GM19397 (cell line): ENCODE data around the gene ZNF280A.
"Not testable (repeated sequence)": the region's sequence is repeated elsewhere in the genome, so short reads cannot be mapped to it uniquely, and the experiment has no call there.

Experiments used
- ATAC-seq: cut with Tn5 transposase; IDR thresholded peaks from one replicate; pipeline ENCODE4 v1.9.1; 2021; ENCODE audit warnings: mild to moderate bottlenecking, moderate library complexity; ENCODE audit not compliant: unreplicated experiment

Gene ZNF280A

DNA sequence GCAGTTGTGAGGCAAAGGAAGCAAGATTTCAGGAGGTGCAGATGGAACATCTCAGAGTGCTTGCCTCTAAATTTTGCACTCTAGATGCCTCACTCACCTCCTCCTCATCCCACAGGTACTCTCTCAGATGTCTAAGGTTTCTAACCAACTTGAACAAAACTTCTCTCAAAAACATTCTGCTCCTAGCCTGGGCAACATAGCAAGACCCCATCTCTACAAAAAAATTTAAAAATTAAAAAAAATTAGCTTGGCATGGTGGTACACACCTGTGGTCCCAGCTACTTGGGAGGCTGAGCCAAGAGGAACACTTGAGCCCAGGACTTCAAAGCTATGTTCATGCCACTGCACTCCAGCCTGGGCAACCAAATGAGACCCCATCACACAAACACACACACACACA lies 4.2 kb downstream of the ZNF280A start:
- no peak for ATAC-seq

DNA sequence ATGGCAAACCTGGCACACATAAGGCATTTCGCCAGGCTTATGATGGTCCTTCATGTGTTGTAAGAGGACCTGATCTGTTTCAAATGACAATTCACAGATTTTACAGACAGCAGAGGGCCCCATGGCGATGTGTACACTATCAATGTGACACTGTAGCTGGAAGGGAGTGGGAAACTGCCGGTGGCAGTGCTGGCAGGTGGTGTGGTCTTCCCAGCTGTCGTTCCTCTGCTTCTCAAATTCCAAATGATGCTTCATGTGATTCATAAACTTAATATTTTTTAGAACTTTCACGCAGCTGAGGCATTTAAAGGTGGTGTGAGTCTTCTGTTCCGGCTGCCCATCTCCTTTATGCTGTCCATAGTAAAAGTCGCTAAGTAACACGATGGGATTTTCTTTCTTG lies 5.6 kb downstream of the ZNF280A start:
- ATAC-seq = not testable (repeated sequence)

GRCh38 chr22:22513619-22514018 lies 6.5 kb downstream of the ZNF280A start:
- no peak for ATAC-seq

DNA sequence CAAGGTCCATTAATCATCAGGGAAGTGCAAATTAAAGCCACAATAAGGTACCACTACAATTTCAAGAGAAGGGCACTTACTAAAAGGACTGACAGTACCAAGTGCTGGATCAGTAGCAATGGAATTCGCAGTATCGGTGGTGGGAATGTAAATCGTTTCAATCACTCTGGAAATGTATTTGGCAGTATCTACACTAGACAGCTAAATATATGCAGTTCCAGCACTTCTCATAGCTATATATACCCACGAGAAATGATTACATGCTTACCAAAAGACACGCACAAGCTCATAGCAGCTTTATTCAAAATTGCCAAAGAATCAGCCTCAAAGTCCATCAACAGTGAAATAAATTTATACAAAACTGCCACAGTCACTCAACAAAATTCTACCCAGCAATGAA lies 7.1 kb downstream of the ZNF280A start:
- ATAC-seq = no peak

DNA sequence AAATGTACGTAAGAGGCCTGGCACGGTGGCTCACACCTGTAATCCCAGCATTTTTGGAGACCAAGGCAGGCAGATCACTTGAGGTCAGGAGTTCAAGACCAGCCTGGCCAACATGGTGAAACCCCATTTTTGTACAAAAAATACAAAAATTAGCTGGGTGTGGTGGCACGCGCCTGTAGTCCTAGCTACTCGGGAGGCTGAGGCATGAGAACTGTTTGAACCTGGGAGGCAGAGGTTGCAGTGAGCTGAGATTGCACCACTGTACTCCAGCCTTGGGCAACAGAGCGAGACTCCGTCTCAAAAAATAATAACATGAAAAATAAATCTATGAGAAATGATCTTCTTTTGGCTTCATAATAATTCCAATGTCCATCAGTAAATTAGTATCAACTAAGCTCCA lies 9.2 kb downstream of the ZNF280A start:
- ATAC-seq = not testable (repeated sequence)

- ATAC-seq = not testable (repeated sequence)
These were observed 10.2 kb downstream of the ZNF280A start for GRCh38 chr22:22509912-22510311.

GRCh38 chr22:22508274-22509176 lies 11.5 kb downstream of the ZNF280A start, which contains the start of gene ZNF280B:
TSS of gene ZNF280B (minus strand) at chr22:22508742. CDS start at chr22:22489398, 19,344 bp downstream.
- peak; percentile 89 for ATAC-seq

DNA sequence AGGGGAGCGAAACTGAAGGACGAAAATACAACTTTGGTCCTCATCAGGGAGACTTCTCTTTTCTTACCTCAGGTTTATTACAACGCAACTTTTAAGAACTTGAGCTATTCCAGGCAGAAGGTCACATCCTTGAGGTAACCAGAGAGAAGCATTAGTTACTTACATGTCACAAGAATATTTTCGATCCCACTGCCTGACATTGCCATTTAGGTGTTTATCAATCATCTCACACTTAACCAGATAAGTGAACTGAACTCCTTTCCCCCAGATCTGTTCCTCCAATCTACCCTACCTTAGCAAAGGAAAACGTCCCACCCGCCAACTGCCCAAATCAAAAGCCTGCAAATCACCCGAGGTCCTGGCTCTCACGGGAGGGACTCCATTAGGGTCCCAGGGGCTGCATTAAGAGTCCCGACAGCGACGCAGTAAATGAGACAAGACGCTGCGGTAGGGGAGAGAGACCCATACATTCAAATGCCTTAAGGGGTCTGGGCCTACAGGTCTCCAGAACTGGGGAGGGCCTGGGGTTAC lies 12.3 kb downstream of the ZNF280A start:
- ATAC-seq = no peak

DNA sequence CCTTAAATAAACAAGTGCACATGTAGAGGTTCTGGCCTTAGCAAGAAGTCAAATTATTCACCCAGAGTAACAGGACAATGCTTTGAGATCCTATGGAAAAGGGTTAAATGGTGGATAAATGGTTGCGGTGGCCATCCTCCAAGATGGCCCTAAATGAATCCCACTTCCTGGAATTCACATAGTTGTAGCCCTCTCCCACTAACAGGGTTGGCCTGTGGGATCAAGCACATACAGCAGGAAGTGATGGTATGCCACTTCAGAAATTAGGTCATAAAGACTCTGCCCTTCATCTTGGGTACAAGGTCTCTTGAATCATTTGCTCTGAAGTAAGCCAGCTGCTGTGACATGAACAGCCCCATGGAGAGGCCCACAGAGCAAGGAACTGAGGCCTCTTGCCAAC lies 13.3 kb downstream of the ZNF280A start:
- ATAC-seq = no peak

DNA sequence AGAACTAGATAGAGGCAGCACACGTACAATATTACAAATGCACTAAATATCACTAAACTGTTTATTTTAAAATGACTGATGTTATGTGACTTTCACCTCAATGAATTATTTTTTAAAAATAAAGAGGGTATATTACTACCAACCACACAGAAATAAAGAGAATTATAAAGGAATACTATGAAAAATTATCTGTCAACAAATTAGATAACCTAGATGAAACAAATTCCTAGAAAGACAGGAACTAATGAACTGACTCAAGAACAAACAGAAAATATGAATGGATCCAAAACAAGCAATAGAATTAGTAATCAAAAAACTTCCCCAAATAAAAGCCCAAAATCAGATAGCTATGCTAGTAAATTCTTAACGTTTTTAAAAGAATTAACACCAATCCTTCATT lies 21.8 kb downstream of the ZNF280A start:
- ATAC-seq = no peak

GRCh38 chr22:22491589-22491988 lies 28.5 kb downstream of the ZNF280A start:
- not testable (repeated sequence) for ATAC-seq

DNA sequence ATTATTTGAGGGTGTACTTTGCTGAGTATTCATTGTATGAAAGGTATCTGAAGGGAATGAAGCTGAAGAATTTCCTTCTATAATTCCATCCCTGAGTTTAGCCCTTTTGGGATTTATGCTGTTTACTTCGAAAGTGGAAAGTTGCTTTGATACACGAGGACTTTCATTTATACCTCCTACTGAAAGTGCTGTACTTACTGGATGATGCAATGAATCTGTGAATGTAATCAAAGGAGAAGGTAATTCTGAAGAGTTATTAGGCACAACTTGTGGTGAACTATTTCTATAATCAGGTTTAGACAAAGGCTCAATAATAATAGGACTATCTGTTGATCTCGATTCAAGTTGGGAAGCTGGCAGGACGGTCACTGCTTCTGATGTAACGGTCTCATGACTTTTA lies 31.3 kb downstream of the ZNF280A start:
- ATAC-seq = no peak

- ATAC-seq = no peak
These were observed 32.0 kb downstream of the ZNF280A start for GRCh38 chr22:22487869-22488597.

DNA sequence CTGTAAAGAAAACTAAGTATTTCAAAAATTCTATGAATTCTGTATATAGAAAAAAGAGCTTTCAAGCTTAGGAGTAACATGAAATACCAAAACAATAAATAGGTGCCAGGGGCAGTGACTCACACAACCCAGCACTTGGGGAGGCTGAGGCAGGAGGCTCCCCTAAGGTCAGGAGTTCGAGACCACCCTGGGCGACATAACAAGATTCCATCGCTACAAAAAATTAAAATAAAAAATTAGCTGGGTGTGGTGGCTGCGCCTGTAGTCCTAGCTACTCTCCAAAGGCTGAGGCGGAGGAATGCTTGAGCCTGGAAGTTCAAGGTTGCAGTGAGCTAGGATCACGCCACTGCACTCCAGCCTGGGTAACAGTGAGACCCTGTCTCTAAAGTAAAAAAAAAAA lies 33.0 kb downstream of the ZNF280A start:
- no peak for ATAC-seq

DNA sequence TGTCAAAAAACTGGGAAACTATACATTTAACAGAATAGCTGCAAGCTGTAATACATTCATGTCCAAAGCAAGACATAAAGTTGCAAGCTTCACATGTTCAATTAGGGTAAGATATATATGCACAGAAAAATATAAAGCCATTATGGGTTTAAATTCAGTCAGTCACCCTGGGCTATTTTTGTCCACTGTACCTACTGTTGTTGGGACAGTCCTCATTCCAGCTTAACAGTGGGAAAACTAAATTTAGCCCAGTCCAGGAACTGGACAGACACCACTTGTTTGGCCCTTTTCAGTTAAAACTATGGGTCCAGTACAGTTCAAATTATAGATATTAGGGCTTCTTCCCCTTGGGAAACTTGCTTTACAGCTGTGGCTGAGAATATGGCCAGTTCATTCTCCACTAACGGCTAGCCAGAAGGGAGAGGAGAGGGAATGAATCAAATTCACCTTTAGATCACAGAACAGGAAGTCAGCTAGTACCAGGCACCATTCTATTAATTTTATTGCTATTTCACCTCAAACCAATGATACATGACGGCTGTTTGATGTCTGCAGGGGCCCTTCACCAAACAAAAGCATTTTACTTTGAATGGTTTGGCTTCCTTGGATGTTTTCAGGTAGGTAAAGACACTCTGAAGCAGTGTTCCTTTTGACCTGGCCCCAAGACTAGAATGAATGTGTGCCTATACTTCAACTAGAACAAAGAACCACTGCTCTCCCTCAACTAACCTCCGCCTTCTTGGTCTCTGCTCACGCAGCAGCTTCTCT lies 33.8 kb downstream of the ZNF280A start:
- no peak for ATAC-seq

- ATAC-seq = no peak
These were observed 34.5 kb downstream of the ZNF280A start for GRCh38 chr22:22485524-22485923.

DNA sequence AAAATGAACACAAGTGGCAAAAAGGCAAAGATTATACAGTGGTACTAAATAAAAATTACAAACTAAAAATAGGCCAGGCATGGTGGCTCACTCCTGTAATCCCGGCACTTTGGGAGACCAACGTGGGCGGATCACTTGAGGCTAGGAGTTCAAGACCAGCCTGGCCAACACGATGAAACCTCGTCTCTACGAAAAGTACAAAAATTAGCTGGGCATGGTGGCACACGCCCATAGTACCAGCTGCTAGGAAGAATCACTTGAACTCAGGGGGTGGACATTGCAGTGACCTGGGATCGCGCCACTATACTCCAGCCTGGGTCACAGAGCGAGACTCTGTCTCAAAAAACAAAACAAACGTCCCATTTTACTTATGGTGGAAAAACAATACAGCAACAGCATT lies 36.0 kb downstream of the ZNF280A start:
- no peak for ATAC-seq

DNA sequence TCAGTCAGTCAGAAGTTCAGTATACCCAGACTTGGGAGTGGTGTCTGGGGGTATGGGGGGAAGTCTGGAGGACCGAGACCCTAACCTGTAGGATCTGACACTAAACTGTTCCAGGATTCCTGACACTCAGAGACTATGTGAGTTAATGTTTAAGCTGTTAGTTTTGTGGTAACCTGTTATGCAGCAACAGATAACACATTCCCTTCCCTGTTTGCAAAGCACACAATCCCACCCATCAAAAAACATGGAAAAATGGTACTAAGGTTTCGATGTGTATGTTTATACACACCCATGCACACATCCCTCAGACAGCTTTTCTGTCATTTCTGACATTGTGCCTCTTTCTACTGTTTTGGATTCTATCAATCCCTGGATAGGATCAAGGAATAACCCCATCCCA lies 39.1 kb downstream of the ZNF280A start:
- no peak for ATAC-seq

DNA sequence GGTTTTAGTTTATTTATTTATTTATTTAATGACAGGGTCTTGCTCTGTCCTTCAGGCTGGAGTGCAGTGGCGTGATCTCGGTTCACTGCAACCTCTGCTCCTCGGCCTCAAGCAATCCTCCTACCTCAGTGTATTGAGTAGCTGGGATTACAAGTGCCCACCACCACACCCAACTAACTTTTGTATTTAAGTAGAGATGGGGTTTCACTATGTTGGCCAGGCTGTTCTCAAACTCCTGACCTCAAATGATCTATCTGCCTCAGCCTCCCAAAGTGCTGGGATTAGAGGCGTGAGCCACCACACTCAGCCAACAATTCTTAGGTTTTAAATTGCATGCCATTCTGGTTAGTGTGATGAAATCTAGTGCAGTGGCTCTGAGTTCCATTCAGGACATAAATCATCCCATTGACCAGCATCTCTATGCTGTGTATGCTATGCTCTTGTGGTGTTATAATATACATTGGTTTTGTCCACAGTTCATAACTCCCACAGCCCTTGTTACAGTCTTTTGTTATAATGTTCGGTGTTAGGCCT lies 40.0 kb downstream of the ZNF280A start:
- ATAC-seq = no peak

- ATAC-seq = no peak
These were observed 41.0 kb downstream of the ZNF280A start for GRCh38 chr22:22479116-22479515.

- no peak for ATAC-seq
These were observed 41.6 kb downstream of the ZNF280A start for GRCh38 chr22:22478470-22478869.
